PC-3 (cell line): Measurements from ENCODE around the gene ADARB2. TPM values are rescaled to one million over a fixed set of nuclear protein-coding genes. Genes with fewer than 3 reads are reported as not detected.

Experiments
- ATAC-seq: fragments of 200-7000 bp; cut with Tn5 transposase; 2 replicates; pipeline ENCODE4 v1.9.1; 2020; ENCODE audit warnings: mild to moderate bottlenecking, moderate library complexity
- BruUV-seq: library from RNA; stranded (reverse); fragments of 400-500 nt; replicated peaks from 2 replicates; lab custom pipeline; 2021; lab: Mats Ljungman, UMichigan
- CTCF ChIA-PET: fragments of 300-600 bp; sonication (Branson Sonifier 250); formaldehyde crosslinking; loops from one replicate; lab custom pipeline; 2022; ENCODE audit warnings: antibody characterized with exemption; lab: Charles Lee
- POLR2A ChIA-PET: fragments of 300-600 bp; sonication (Branson Sonifier 250); formaldehyde crosslinking; loops from one replicate; lab custom pipeline; 2022; ENCODE audit warnings: antibody characterized with exemption; ENCODE audit not compliant: unreplicated experiment; lab: Charles Lee
- DNase-seq: peaks from one replicate; pipeline ENCODE4 v3.0.0-alpha.2; 2015
- H2AFZ ChIP-seq: fragments of 300-600 bp; sonication (generic); 2 replicates; pipeline ENCODE4 v1.6.0; 2016; ENCODE audit warnings: antibody characterized with exemption, low read length
- H3F3A ChIP-seq: fragments of 300-600 bp; sonication (generic); one replicate; pipeline ENCODE4 v1.6.0; 2017; ENCODE audit warnings: antibody characterized with exemption, low read length, control low read depth, mild to moderate bottlenecking; ENCODE audit not compliant: unreplicated experiment
- H3K27ac ChIP-seq: fragments of 300-600 bp; sonication (generic); 2 replicates; pipeline ENCODE4 v1.5.1; 2016; ENCODE audit warnings: mild to moderate bottlenecking, low read length
- H3K27me3 ChIP-seq: fragments of 300-600 bp; sonication (generic); 2 replicates; pipeline ENCODE4 v1.6.1; 2016; ENCODE audit warnings: low read length, mixed read lengths
- H3K36me3 ChIP-seq: fragments of 300-600 bp; sonication (generic); 2 replicates; pipeline ENCODE4 v1.6.1; 2016; ENCODE audit warnings: low read depth, mixed run types, low read length, mixed read lengths
- H3K4me1 ChIP-seq: fragments of 300-600 bp; sonication (generic); 2 replicates; pipeline ENCODE4 v1.5.1; 2016; ENCODE audit warnings: low read length; ENCODE audit not compliant: insufficient read depth
- H3K4me2 ChIP-seq: fragments of 300-600 bp; sonication (generic); 2 replicates; pipeline ENCODE4 v1.6.0; 2016; ENCODE audit warnings: low read length
- H3K4me3 ChIP-seq: fragments of 300-600 bp; sonication (generic); 2 replicates; pipeline ENCODE4 v1.5.1; 2016; ENCODE audit warnings: mild to moderate bottlenecking, low read length, mixed read lengths
- H3K79me2 ChIP-seq: fragments of 300-600 bp; sonication (generic); 2 replicates; pipeline ENCODE4 v1.6.1; 2017; ENCODE audit warnings: low read length, mixed read lengths
- H3K9ac ChIP-seq: fragments of 300-600 bp; sonication (generic); 2 replicates; pipeline ENCODE4 v1.6.0; 2016; ENCODE audit warnings: mild to moderate bottlenecking, low read length
- H3K9me2 ChIP-seq: fragments of 300-600 bp; sonication (generic); replicated peaks from 2 replicates; pipeline ENCODE4 v1.6.1; 2016; ENCODE audit warnings: mixed run types, low read length, mixed read lengths
- H3K9me3 ChIP-seq: fragments of 300-600 bp; sonication (generic); 2 replicates; pipeline ENCODE4 v1.6.1; 2016; ENCODE audit warnings: low read length, mixed read lengths
- H4K20me1 ChIP-seq: fragments of 300-600 bp; sonication (generic); 2 replicates; pipeline ENCODE4 v1.6.1; 2016; ENCODE audit warnings: low read length, mixed read lengths
- EZH2 ChIP-seq: fragments of 300-600 bp; sonication (generic); IDR thresholded peaks from one replicate; pipeline ENCODE4 v1.6.1; 2017; ENCODE audit warnings: antibody characterized with exemption, mild to moderate bottlenecking, low read length; ENCODE audit not compliant: unreplicated experiment
- EZH2phosphoT487 ChIP-seq: fragments of 300-600 bp; sonication (generic); IDR thresholded peaks from 2 replicates; pipeline ENCODE4 v1.6.1; 2018; ENCODE audit warnings: mild to moderate bottlenecking, antibody characterized with exemption, low read length, borderline replicate concordance
- intact Hi-C: fragments of 100-400 bp; cut with micrococcal nuclease; formaldehyde crosslinking; loops from 2 replicates; pipeline ENCODE4 v1.9.0; 2023
- total RNA-seq: library from RNA; depleted of rRNA; stranded (reverse); fragments of >200 nt; gene quantifications from 2 replicates; pipeline ENCODE4 v1.2.3, GENCODE V29; 2014
- TF ChIP-seq, protein P1 (sequence below): fragments of 300-600 bp; sonication (generic); conservative IDR thresholded peaks from 2 replicates; pipeline ENCODE4 v1.5.1; 2017; ENCODE audit warnings: antibody characterized with exemption, low read depth, mild to moderate bottlenecking, low read length

The ADARB2 gene
- total RNA-seq, 1 experiment from 2014 or later = not detected

DNA sequence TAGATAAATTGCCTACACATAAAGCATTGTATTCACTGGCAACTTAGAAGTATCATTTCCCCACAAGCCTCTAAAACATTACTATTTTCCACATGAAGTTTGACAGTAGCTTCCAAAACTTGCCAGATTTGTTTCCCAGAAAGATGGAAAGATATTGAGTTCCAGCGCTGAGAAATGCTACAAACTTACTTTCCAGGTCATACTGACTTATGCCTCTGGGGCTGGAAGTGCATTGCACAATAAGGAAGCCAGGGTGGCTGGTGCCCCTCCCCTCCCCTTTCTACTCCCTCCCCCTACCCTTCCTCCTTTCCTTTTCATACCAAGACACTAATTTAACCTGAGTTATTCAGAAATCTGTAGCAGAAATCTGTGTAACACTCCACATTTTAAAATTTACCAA is 468.5 kb downstream of the ADARB2 start:
- TF ChIP-seq, protein P1, sequence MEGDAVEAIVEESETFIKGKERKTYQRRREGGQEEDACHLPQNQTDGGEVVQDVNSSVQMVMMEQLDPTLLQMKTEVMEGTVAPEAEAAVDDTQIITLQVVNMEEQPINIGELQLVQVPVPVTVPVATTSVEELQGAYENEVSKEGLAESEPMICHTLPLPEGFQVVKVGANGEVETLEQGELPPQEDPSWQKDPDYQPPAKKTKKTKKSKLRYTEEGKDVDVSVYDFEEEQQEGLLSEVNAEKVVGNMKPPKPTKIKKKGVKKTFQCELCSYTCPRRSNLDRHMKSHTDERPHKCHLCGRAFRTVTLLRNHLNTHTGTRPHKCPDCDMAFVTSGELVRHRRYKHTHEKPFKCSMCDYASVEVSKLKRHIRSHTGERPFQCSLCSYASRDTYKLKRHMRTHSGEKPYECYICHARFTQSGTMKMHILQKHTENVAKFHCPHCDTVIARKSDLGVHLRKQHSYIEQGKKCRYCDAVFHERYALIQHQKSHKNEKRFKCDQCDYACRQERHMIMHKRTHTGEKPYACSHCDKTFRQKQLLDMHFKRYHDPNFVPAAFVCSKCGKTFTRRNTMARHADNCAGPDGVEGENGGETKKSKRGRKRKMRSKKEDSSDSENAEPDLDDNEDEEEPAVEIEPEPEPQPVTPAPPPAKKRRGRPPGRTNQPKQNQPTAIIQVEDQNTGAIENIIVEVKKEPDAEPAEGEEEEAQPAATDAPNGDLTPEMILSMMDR = no peak
- TF ChIP-seq EZH2 (no peak), EZH2phosphoT487 (no peak)
- Histone ChIP-seq H3K4me3 (no peak overlapping the region), H3K79me2 (no peaks in the 10 kb centered on the region), H3K9me2 (no peaks in the 10 kb centered on the region), H3K9me3 (no peaks in the 10 kb centered on the region), H3K36me3 (no peaks in the 10 kb centered on the region), H3K27ac (no peak overlapping the region), H4K20me1 (no peaks in the 10 kb centered on the region), H3F3A (no peaks in the 10 kb centered on the region), H3K4me1 (no peaks in the 10 kb centered on the region), H3K4me2 (no peak overlapping the region), H3K9ac (no peak overlapping the region), H2AFZ (no peak overlapping the region), H3K27me3 (0 out of 2 replicates have a peak, but pooled peaks cover 5% of the 10 kb centered on the region)
- ATAC-seq (no peak), DNase-seq (no peak)
- BruUV-seq = no TSS peak
- ChIA-PET CTCF (no interaction called here), POLR2A (no interaction called here)
- intact Hi-C loops = no loop called here

DNA sequence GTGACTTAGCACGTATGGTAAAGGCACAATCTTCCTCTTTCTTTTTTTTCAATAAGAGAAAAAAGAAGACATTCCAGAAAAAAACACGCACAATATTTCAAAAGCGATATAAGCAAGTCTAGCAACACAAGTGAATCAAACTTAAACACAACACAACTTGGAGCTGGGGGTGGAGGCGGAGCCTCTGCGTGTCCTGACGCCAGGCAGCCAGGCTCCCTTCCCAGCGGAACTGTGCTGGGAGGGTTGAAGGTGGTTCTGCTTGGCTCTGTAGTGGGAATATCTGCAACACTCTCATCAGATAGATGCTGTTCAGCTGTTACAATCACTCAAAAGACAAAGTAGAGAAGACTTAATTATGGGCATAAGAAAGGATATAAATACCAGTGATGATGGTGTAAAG is 469.8 kb downstream of the ADARB2 start:
- Histone ChIP-seq H3K9me3 (no peaks in the 10 kb centered on the region), H2AFZ (no peak overlapping the region), H3F3A (no peaks in the 10 kb centered on the region), H3K27me3 (0 out of 2 replicates have a peak, but pooled peaks cover 5% of the 10 kb centered on the region), H3K4me2 (no peak overlapping the region), H3K27ac (no peak overlapping the region), H4K20me1 (no peaks in the 10 kb centered on the region), H3K4me1 (no peaks in the 10 kb centered on the region), H3K79me2 (no peaks in the 10 kb centered on the region), H3K4me3 (no peak overlapping the region), H3K9ac (no peak overlapping the region), H3K36me3 (no peaks in the 10 kb centered on the region), H3K9me2 (no peaks in the 10 kb centered on the region)
- no TSS peak for BruUV-seq
- intact Hi-C loops = no loop called here
- ATAC-seq (no peak), DNase-seq (no peak)
- no peak for TF ChIP-seq EZH2phosphoT487
- no peak for TF ChIP-seq EZH2
- TF ChIP-seq, protein P1 = no peak
- ChIA-PET POLR2A (no interaction called here), CTCF (no interaction called here)

DNA sequence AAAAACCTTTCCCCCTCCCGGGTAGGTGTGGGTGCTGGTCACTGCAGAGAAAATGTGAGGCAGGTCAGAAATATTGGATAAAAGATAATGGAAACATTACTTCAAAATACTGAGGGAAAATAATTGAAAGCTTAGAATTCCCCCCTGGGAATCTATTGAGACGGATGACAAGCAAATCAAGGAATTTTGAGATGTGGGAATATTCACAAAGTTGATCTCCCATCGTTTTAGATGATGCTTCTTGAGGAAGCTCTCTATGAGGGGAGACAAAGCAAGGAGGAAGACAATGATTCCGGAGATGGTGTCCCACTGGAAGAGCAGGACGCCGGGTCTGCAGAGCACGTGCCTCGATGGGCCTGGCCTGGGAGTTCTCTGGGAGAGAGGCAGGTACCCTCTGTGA is 470.2 kb downstream of the ADARB2 start:
- TF ChIP-seq, protein P1 = no peak
- TF ChIP-seq EZH2 = no peak
- TF ChIP-seq EZH2phosphoT487 = no peak
- Histone ChIP-seq H3K4me3 (no peak overlapping the region), H3K9me2 (no peaks in the 10 kb centered on the region), H3K4me1 (no peaks in the 10 kb centered on the region), H3K36me3 (no peaks in the 10 kb centered on the region), H2AFZ (no peak overlapping the region), H3K9me3 (no peaks in the 10 kb centered on the region), H4K20me1 (no peaks in the 10 kb centered on the region), H3K27ac (no peak overlapping the region), H3K9ac (no peak overlapping the region), H3K79me2 (no peaks in the 10 kb centered on the region), H3K27me3 (0 out of 2 replicates have a peak, but pooled peaks cover 5% of the 10 kb centered on the region), H3F3A (no peaks in the 10 kb centered on the region), H3K4me2 (no peak overlapping the region)
- intact Hi-C loops = no loop called here
- DNase-seq (no peak), ATAC-seq (no peak)
- no TSS peak for BruUV-seq
- CTCF ChIA-PET = no interaction called here
- POLR2A ChIA-PET = no interaction called here
